ENCODE measurements around the gene UROS.

The UROS gene

DNA sequence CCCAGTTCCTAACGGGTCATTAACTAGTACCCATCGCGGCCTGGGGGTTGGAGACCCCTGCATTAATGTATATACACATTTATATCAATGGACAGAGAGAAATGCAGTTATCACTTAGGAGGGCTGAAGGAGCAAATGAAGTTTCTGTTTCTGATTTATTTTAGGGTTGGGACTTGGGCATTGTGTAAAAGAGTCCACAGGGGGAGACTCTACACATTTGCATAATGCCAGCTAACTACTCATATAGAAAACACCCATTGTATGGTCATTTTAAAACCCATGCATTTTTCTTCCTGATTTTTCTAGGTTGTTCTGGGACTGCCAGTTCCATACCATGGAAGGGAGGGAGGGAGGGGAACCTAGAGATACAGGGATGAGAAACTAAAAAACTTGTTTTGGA lies 23.8 kb upstream of the UROS start:
- in situ Hi-C loops (cut with MboI; ENCODE audit: low sequenced_read_pairs, unreplicated experiment): no loop called here
- TF ChIP-seq, protein P1, sequence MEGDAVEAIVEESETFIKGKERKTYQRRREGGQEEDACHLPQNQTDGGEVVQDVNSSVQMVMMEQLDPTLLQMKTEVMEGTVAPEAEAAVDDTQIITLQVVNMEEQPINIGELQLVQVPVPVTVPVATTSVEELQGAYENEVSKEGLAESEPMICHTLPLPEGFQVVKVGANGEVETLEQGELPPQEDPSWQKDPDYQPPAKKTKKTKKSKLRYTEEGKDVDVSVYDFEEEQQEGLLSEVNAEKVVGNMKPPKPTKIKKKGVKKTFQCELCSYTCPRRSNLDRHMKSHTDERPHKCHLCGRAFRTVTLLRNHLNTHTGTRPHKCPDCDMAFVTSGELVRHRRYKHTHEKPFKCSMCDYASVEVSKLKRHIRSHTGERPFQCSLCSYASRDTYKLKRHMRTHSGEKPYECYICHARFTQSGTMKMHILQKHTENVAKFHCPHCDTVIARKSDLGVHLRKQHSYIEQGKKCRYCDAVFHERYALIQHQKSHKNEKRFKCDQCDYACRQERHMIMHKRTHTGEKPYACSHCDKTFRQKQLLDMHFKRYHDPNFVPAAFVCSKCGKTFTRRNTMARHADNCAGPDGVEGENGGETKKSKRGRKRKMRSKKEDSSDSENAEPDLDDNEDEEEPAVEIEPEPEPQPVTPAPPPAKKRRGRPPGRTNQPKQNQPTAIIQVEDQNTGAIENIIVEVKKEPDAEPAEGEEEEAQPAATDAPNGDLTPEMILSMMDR (IDR thresholded peaks at IDR 0.05; ENCODE audit: borderline replicate concordance, control extremely low read depth, extremely low read depth, insufficient read depth, missing control alignments): no peak
- no peak for DNase-seq (ENCODE audit: low spot score)

DNA sequence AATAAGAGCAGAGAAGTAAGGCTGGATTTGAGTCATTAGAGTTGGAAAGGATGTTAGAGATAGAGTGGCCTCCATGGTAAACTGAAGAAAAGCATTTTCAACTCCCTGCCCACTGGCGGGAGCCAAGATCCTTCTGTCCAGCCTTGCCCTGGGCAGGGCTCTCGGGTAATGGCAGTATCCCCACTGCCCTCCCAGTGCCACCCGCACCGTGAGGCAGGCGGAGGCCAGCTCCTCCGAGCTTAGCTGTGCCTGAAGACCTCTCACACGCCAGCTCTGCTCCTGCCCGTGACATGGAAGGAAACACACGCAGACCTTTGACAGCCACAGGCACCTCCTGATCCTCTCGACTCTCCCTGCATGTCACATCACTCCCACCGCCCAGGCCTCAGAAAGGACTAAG lies 22.6 kb upstream of the UROS start:
- TF ChIP-seq, protein P1 (IDR thresholded peaks at IDR 0.05; ENCODE audit: borderline replicate concordance, control extremely low read depth, extremely low read depth, insufficient read depth, missing control alignments): no peak
- no peak for DNase-seq (ENCODE audit: low spot score)
- in situ Hi-C loops (cut with MboI; ENCODE audit: low sequenced_read_pairs, unreplicated experiment): no loop called here

DNA sequence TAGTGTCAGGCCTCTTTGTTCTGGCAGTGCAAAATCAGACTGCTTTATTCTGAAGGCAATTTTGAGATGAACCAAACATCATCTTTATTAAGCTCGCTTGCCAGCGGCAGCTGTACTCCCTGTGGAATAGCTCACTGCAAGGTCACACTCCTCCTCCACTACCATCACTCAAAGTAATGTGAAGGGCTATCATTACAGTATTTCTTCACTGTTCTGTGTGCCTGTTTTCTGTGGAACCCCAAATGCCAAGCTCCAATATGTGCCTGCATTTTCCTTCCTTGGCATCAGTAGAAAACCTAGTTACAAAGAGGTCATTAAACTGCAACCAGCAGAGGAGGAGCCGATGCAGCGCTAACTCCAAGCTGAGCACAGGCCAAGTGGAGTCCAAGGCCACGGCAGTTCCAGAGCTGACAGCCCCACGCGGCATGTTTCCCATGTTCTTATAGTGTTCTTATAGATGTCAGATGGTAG lies 21.7 kb upstream of the UROS start:
- TF ChIP-seq, protein P1 (IDR thresholded peaks at IDR 0.05; ENCODE audit: borderline replicate concordance, control extremely low read depth, extremely low read depth, insufficient read depth, missing control alignments): no peak
- no peak for DNase-seq (ENCODE audit: low spot score)
- in situ Hi-C loops (cut with MboI; ENCODE audit: low sequenced_read_pairs, unreplicated experiment): no loop called here

DNA sequence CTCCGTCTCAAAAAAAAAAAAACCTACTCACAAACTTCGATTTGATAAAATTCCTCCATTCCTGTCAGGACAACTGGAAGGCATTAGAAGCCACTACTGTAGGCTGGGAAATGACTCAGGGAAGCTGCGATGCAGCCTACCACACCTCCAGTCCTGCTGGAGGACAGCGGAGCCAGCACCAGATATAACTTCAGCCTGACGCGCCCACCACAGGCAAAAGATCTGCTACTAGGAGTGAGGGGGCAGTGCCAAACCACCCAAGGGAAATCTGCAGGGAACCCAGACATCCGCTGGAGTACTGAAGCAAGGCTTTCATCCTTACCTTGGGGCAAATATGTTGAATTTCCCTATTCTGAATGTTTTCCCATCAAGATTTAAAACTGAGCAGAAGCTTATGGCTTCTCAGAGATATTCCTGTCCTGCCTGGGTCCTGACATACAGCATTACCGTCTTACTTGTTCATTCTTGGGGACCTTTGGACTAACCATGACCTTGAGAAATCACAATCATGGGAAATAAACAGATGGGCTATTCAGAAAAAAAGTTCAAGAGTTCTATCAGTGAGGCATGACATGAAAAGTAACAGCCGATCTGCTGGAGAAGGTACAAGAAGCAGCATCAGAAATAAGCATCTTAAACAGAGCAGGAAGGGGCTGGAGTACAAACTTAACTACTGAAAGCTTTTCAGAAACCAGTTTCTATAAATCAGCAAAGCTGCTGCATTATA lies 20.7 kb upstream of the UROS start:
- TF ChIP-seq, protein P1 (IDR thresholded peaks at IDR 0.05; ENCODE audit: borderline replicate concordance, control extremely low read depth, extremely low read depth, insufficient read depth, missing control alignments): no peak
- no peak for DNase-seq (ENCODE audit: low spot score)
- in situ Hi-C loops (cut with MboI; ENCODE audit: low sequenced_read_pairs, unreplicated experiment): no loop called here

DNA sequence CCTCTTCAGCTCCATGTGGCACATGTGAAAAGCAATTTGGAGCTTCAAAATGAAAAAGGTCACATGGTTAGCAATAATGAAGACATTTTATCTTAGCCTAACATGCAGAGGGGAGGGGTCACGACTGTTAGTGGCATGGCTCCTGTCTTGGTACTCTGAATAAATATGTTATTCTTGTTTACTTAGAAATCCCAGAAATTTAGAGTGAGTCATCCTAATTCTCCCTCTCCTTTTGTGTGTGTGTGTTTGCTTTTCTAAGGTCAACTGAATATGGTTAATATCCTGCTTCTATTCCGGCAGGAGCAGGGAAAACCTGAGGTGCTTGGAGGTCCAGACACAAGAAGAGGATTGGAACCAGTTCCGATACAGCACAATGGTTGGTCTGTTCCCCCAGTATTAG lies 17.9 kb upstream of the UROS start:
- no peak for DNase-seq (ENCODE audit: low spot score)
- TF ChIP-seq, protein P1 (IDR thresholded peaks at IDR 0.05; ENCODE audit: borderline replicate concordance, control extremely low read depth, extremely low read depth, insufficient read depth, missing control alignments): no peak
- in situ Hi-C loops (cut with MboI; ENCODE audit: low sequenced_read_pairs, unreplicated experiment): no loop called here

DNA sequence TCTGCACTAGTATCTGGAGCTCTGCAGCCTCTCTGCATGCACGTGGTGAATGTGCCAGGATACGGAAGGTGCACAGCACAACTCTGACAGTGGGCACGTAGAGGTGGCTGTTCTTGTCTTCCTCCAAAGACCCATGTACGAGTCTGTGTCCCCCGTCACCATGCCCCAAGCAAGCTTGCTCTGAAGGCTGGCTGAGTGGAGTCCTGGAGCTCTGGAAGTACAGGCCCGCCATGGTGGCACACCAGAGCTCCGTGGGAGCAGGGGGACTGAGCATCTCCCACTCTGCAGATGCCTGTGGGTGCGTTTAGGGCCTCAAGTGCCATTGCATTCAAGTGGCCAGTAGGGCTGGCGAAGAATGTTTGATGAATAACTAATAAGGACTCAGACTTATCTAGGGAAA lies 17.3 kb upstream of the UROS start:
- no peak for DNase-seq (ENCODE audit: low spot score)
- in situ Hi-C loops (cut with MboI; ENCODE audit: low sequenced_read_pairs, unreplicated experiment): no loop called here
- TF ChIP-seq, protein P1 (IDR thresholded peaks at IDR 0.05; ENCODE audit: borderline replicate concordance, control extremely low read depth, extremely low read depth, insufficient read depth, missing control alignments): no peak
